Esophagus muscularis mucosa (tissue), 4 donors: ENCODE measurements around the gene CPNE5.

Experiments used
- EP300 ChIP-seq: sonication (generic); formaldehyde crosslinking; IDR thresholded peaks from one replicate; pipeline ENCODE4 v1.6.1; 2017; ENCODE audit warnings: antibody characterized with exemption
- POLR2A ChIP-seq: fragments of 450-650 bp; IDR thresholded peaks from one replicate; pipeline ENCODE4 v1.6.1; 2017; ENCODE audit warnings: antibody characterized with exemption, moderate library complexity, mild to moderate bottlenecking, low read depth
- POLR2AphosphoS5 ChIP-seq, 2 donors: sonication (generic); formaldehyde crosslinking; IDR thresholded peaks; one replicate each; pipeline ENCODE4 v1.6.1; 2017; ENCODE audit warnings: antibody characterized with exemption in 2 of 2
- TF ChIP-seq, protein P1 (sequence below), 3 experiments: fragments of 200-600 bp in 2 of 3; fragments of 450-650 bp in 1 of 3; sonication (generic) in 2 of 3; IDR thresholded peaks; one replicate each; pipeline ENCODE4 v1.5.1; 2017 to 2019; ENCODE audit warnings: antibody characterized with exemption in 3 of 3, mild to moderate bottlenecking in 2 of 3, moderate library complexity in 1 of 3

DNA sequence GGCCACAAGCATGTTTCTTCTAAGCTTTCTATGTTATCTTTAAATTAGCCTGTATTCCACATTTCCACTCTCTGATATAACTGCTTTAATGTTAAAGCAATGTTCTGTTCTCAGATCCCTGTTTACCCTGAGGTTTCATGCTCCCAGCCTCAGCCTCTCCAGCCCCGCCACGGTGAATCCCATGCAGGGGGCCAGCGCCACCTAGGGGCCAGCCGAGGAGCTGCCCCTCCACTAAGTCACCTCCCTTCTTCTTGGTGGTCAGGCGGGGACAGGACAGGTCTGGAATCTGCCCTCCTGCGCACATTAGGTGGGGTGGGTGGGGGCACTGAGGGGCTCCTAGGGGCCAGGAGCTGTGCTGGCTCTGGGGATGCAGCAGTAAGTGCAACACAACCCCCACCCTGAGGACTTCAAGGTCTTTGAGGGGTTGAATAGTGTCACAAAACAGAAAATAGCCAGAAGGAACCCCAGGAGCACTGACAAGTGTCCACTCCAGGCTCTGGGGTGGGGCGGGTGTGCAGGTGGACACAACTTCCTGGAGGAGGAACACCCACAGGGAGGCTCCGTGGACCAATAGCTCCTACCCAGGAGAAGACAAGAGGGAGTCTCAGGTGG is 80.0 kb downstream of the CPNE5 start:
- TF ChIP-seq, protein P1, sequence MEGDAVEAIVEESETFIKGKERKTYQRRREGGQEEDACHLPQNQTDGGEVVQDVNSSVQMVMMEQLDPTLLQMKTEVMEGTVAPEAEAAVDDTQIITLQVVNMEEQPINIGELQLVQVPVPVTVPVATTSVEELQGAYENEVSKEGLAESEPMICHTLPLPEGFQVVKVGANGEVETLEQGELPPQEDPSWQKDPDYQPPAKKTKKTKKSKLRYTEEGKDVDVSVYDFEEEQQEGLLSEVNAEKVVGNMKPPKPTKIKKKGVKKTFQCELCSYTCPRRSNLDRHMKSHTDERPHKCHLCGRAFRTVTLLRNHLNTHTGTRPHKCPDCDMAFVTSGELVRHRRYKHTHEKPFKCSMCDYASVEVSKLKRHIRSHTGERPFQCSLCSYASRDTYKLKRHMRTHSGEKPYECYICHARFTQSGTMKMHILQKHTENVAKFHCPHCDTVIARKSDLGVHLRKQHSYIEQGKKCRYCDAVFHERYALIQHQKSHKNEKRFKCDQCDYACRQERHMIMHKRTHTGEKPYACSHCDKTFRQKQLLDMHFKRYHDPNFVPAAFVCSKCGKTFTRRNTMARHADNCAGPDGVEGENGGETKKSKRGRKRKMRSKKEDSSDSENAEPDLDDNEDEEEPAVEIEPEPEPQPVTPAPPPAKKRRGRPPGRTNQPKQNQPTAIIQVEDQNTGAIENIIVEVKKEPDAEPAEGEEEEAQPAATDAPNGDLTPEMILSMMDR (IDR thresholded peaks at IDR 0.05) = peak in 2 of 3 experiments; percentile 96
- TF ChIP-seq EP300 (no peak), POLR2AphosphoS5 (IDR thresholded peaks at IDR 0.05) (peak in 1 of 2 donors; percentile 58), POLR2A (no peak)
